ENCODE results near the gene ERFL. TPM values are rescaled to one million over a fixed set of nuclear protein-coding genes. Genes with fewer than 3 reads are reported as not detected.

The ERFL gene
- polyA plus RNA-seq, 1 of the 3 experiments (the other 2 are of a cell fraction): 0.07 TPM

DNA sequence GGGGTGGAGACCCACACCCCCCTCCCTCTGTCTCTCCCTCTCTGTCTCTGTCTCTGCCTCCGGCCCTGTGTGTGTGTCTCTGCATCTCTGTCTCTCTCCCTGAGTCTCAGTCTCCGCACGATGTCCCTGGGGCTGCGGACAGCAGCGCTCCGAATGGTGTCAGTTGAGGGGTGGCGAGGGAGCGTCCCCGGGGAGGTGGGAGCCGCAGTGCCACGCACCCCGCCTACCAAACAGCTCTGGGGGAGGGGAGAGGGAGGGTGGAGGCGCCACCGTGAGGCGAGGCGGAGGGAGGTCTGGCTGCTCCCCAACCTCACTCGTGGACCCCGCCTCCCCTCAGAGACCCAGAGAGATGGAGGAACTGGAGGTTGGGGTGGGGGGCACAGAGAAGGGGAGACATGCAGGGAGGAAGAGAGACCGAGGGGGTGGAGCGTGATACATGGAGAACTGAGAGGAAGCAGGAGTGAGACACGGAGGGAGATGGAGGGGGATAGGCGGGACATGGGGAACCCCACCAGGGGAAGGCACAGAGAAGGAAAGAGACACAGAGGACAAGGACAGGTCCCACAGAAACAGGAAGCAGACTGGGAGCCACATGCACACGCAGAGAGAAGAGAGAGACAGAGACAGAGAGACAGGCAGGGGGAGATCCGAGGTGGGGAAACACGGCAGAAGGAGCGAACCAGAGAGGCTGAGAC, 7.2 kb downstream of the ERFL start:
- H3K4me3 ChIP-seq (ENCODE audit: low read depth in 2 of 2, low read length in 1 of 2): no peak overlapping the region
- no peak overlapping the region for H3K27ac ChIP-seq (ENCODE audit: low read depth in 2 of 2, low read length in 1 of 2)
- no peak overlapping the region for H2AFZ ChIP-seq (ENCODE audit: low read depth)
- DNase-seq: no peak
- no peaks in the 10 kb centered on the region for H3K36me3 ChIP-seq (replicated peaks in 1 of 2; ENCODE audit: control insufficient read depth in 1 of 2, insufficient read depth in 2 of 2, low read length in 1 of 2)
- no peaks in the 10 kb centered on the region for H4K20me1 ChIP-seq (ENCODE audit: insufficient read depth)
- H3K9ac ChIP-seq: no peak overlapping the region
- H3K27me3 ChIP-seq (ENCODE audit: insufficient read depth): peaks cover 8% of the 10 kb centered on the region; the same call in 1 of the 2 replicates
- 67% methylated on average over 26 of the region's 26 CpGs for WGBS (ENCODE audit: low lambda C conversion rate)
- H3K9me3 ChIP-seq: no peaks in the 10 kb centered on the region
- no peak for TF ChIP-seq SMC3 (IDR thresholded peaks at IDR 0.05; ENCODE audit: low read depth, low read length)
- no peak for TF ChIP-seq YY1 (IDR thresholded peaks at IDR 0.05; ENCODE audit: low read depth)
- TF ChIP-seq, protein P1, sequence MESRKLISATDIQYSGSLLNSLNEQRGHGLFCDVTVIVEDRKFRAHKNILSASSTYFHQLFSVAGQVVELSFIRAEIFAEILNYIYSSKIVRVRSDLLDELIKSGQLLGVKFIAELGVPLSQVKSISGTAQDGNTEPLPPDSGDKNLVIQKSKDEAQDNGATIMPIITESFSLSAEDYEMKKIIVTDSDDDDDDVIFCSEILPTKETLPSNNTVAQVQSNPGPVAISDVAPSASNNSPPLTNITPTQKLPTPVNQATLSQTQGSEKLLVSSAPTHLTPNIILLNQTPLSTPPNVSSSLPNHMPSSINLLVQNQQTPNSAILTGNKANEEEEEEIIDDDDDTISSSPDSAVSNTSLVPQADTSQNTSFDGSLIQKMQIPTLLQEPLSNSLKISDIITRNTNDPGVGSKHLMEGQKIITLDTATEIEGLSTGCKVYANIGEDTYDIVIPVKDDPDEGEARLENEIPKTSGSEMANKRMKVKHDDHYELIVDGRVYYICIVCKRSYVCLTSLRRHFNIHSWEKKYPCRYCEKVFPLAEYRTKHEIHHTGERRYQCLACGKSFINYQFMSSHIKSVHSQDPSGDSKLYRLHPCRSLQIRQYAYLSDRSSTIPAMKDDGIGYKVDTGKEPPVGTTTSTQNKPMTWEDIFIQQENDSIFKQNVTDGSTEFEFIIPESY (IDR thresholded peaks at IDR 0.05; ENCODE audit: borderline replicate concordance, low read depth): no peak
- TF ChIP-seq EZH2phosphoT487 (IDR thresholded peaks at IDR 0.05; ENCODE audit: borderline replicate concordance, low read depth): no peak
- H3K79me2 ChIP-seq (ENCODE audit: insufficient read depth): no peaks in the 10 kb centered on the region
- no peaks in the 10 kb centered on the region for H3K9me2 ChIP-seq
- POLR2A ChIA-PET: no interaction called here
- CTCF ChIA-PET: no interaction called here
- no peaks in the 10 kb centered on the region; a peak in 1 of 4 replicates for H3K4me1 ChIP-seq (ENCODE audit: control insufficient read depth in 1 of 2, insufficient read depth in 2 of 2, low read depth in 1 of 2, low read length in 1 of 2)
- H3F3A ChIP-seq (replicated peaks; ENCODE audit: insufficient read depth): no peaks in the 10 kb centered on the region
- H3K4me2 ChIP-seq: no peak overlapping the region

DNA sequence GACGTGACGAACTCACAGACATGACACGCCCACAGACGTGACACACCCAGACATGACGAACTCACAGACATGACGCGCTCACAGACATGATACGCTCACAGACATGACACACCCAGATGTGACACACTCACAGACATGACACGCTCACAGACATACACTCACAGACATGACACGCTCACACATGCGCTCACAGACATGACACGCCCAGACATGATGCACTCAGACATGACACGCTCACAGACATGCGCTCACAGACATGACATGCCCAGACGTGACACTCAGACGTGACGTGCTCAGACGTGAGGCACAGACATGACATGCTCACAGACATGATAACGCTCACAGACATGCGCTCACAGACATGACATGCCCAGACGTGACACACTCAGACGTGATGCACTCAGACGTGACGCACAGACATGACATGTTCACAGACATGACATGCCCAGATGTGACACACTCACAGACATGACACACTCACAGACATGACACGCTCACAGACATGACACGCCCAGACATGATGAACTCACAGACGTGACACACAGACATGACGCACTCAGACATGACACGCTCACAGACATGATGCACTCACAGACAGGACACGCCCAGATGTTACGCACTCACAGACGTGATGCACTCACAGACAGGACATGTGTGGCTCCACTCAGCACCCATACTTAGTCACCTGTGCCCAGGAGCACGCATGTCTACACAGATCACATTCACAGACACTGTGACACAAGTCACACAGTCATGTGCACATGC, 8.1 kb downstream of the ERFL start:
- CTCF ChIA-PET: interaction anchor here (1.2 kb wide), 1 partner anchor 47 kb away, joined by 5 read pairs; no protein-coding TSS in a partner anchor
- no peak overlapping the region for H3K9ac ChIP-seq
- no peak for DNase-seq
- no peaks in the 10 kb centered on the region for H3K9me3 ChIP-seq
- H3K4me3 ChIP-seq (ENCODE audit: low read depth in 2 of 2, low read length in 1 of 2): no peak overlapping the region
- WGBS (ENCODE audit: low lambda C conversion rate): 90% methylated on average over 33 of the region's 33 CpGs
- no peaks in the 10 kb centered on the region for H4K20me1 ChIP-seq (ENCODE audit: insufficient read depth)
- no peaks in the 10 kb centered on the region for H3K79me2 ChIP-seq (ENCODE audit: insufficient read depth)
- H2AFZ ChIP-seq (ENCODE audit: low read depth): no peak overlapping the region
- no peaks in the 10 kb centered on the region for H3K36me3 ChIP-seq (replicated peaks in 1 of 2; ENCODE audit: control insufficient read depth in 1 of 2, insufficient read depth in 2 of 2, low read length in 1 of 2)
- POLR2A ChIA-PET: no interaction called here
- TF ChIP-seq RAD21 (IDR thresholded peaks at IDR 0.05; ENCODE audit: low read length) (no peak), ELF1 (IDR thresholded peaks at IDR 0.05) (no peak)
- H3F3A ChIP-seq (replicated peaks; ENCODE audit: insufficient read depth): no peaks in the 10 kb centered on the region
- H3K4me2 ChIP-seq: no peak overlapping the region
- no peak overlapping the region for H3K27ac ChIP-seq (ENCODE audit: low read depth in 2 of 2, low read length in 1 of 2)
- H3K4me1 ChIP-seq (ENCODE audit: control insufficient read depth in 1 of 2, insufficient read depth in 2 of 2, low read depth in 1 of 2, low read length in 1 of 2): no peaks in the 10 kb centered on the region; a peak in 1 of 4 replicates
- H3K9me2 ChIP-seq: no peaks in the 10 kb centered on the region
- H3K27me3 ChIP-seq (ENCODE audit: insufficient read depth): peaks cover 17% of the 10 kb centered on the region; the same call in 1 of the 2 replicates

DNA sequence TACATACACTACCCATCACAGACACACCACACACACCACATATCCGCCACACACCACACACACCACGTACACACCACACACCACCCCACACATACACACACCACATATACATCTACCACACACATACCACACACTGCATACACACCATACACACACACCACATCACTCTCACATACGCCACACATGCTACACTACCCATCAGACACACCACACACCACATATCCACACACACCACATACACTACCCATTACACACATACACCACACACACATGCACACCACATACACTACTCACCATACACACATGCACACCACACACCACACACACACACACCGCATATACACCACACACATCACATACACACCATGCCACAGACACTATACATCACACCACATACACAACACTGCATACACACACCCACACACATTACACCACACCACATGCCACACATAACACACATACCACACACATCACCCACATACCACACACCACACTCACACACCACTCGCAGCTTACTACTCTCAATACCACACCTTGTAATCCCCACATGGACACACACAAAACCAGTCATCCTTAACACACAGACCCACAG, 9.5 kb downstream of the ERFL start:
- ChIA-PET CTCF (interaction anchor here (0.8 to 1.3 kb wide), 3 partner anchors 16 to 46 kb away, joined by 3 to 5 read pairs (median 3); no protein-coding TSS in a partner anchor), POLR2A (no interaction called here)
- DNase-seq: no peak
- H3K9me3 ChIP-seq: no peaks in the 10 kb centered on the region
- H3K36me3 ChIP-seq (replicated peaks in 1 of 2; ENCODE audit: control insufficient read depth in 1 of 2, insufficient read depth in 2 of 2, low read length in 1 of 2): no peaks in the 10 kb centered on the region
- no peak overlapping the region for H3K4me2 ChIP-seq
- H3K4me1 ChIP-seq (ENCODE audit: control insufficient read depth in 1 of 2, insufficient read depth in 2 of 2, low read depth in 1 of 2, low read length in 1 of 2): no peaks in the 10 kb centered on the region; a peak in 1 of 4 replicates
- no peak overlapping the region for H3K27ac ChIP-seq (ENCODE audit: low read depth in 2 of 2, low read length in 1 of 2)
- no peaks in the 10 kb centered on the region for H4K20me1 ChIP-seq (ENCODE audit: insufficient read depth)
- no peaks in the 10 kb centered on the region for H3K9me2 ChIP-seq
- no peaks in the 10 kb centered on the region for H3K79me2 ChIP-seq (ENCODE audit: insufficient read depth)
- H3K4me3 ChIP-seq (ENCODE audit: low read depth in 2 of 2, low read length in 1 of 2): no peak overlapping the region
- 82% methylated on average over 5 of the region's 5 CpGs for WGBS (ENCODE audit: low lambda C conversion rate)
- peaks cover 23% of the 10 kb centered on the region for H3K27me3 ChIP-seq (ENCODE audit: insufficient read depth)
- no peak overlapping the region for H2AFZ ChIP-seq (ENCODE audit: low read depth)
- H3K9ac ChIP-seq: no peak overlapping the region
- H3F3A ChIP-seq (replicated peaks; ENCODE audit: insufficient read depth): no peaks in the 10 kb centered on the region
- TF ChIP-seq TAF1 (IDR thresholded peaks at IDR 0.05; ENCODE audit: borderline replicate concordance, low read depth, low read length): no peak
- no peak for TF ChIP-seq EP300 (IDR thresholded peaks at IDR 0.05; ENCODE audit: borderline replicate concordance in 1 of 2, low read depth in 1 of 2, low read length in 1 of 2)
- TF ChIP-seq, protein P2, sequence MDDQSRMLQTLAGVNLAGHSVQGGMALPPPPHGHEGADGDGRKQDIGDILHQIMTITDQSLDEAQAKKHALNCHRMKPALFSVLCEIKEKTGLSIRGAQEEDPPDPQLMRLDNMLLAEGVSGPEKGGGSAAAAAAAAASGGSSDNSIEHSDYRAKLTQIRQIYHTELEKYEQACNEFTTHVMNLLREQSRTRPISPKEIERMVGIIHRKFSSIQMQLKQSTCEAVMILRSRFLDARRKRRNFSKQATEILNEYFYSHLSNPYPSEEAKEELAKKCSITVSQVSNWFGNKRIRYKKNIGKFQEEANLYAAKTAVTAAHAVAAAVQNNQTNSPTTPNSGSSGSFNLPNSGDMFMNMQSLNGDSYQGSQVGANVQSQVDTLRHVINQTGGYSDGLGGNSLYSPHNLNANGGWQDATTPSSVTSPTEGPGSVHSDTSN (IDR thresholded peaks at IDR 0.05): no peak
- no peak for TF ChIP-seq FOSL2 (IDR thresholded peaks at IDR 0.05; ENCODE audit: borderline replicate concordance, low read depth)
- TF ChIP-seq MEF2A (IDR thresholded peaks at IDR 0.05; ENCODE audit: borderline replicate concordance, low read depth): no peak
- TF ChIP-seq RXRA (IDR thresholded peaks at IDR 0.05; ENCODE audit: borderline replicate concordance, low read depth): no peak
- no peak for TF ChIP-seq RCOR1 (IDR thresholded peaks at IDR 0.05; ENCODE audit: low read length)
- TF ChIP-seq TEAD4 (IDR thresholded peaks at IDR 0.05; ENCODE audit: borderline replicate concordance, insufficient read depth): no peak
- TF ChIP-seq RAD21 (IDR thresholded peaks at IDR 0.05; ENCODE audit: low read length): no peak
- TF ChIP-seq, protein P3, sequence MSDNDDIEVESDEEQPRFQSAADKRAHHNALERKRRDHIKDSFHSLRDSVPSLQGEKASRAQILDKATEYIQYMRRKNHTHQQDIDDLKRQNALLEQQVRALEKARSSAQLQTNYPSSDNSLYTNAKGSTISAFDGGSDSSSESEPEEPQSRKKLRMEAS (IDR thresholded peaks at IDR 0.05; ENCODE audit: low read depth): no peak
